SK-N-SH (cell line): ENCODE results near the gene NHLRC2. TPM values are rescaled to one million over a fixed set of nuclear protein-coding genes. Genes with fewer than 3 reads are reported as not detected.

ENCODE experiments used
- CTCF ChIA-PET: fragments of 300-600, 350-600 bp; formaldehyde crosslinking; extraction: SDS; loops from one replicate; lab custom pipeline; 2021; lab: Yijun Ruan, JAX
- POLR2A ChIA-PET: fragments of 350-600 bp; sonication (Branson Sonifier 250); formaldehyde crosslinking; extraction: SDS; loops from one replicate; lab custom pipeline; 2020; ENCODE audit warnings: antibody characterized with exemption, inconsistent platforms; lab: Yijun Ruan, JAX
- DNase-seq: peaks from one replicate; pipeline ENCODE4 v3.0.0; 2012
- H2AFZ ChIP-seq: fragments of 200-600 bp; sonication (generic); 2 replicates; pipeline ENCODE4 v1.8.1; 2016; ENCODE audit warnings: antibody characterized with exemption, mild to moderate bottlenecking, low read depth
- H3F3A ChIP-seq: fragments of 200-600 bp; sonication (generic); replicated peaks from 2 replicates; pipeline ENCODE3; 2016; ENCODE audit warnings: antibody characterized with exemption, mild to moderate bottlenecking; ENCODE audit not compliant: insufficient read depth
- H3K27ac ChIP-seq, 2 experiments: fragments of 200-500 bp in 1 of 2; fragments of 200-600 bp in 1 of 2; sonication (Bioruptor generic) in 1 of 2; sonication (generic), shearing (Covaris generic) in 1 of 2; 2 replicates each; pipeline versions ENCODE4 v1.5.1 to v1.6.1; 2014 to 2016; ENCODE audit warnings: low read depth in 2 of 2, inconsistent platforms in 1 of 2, low read length in 1 of 2, mild to moderate bottlenecking in 1 of 2, mixed read lengths in 1 of 2
- H3K27me3 ChIP-seq: fragments of 200-600 bp; sonication (generic), shearing (Covaris generic); 2 replicates; pipeline ENCODE4 v1.6.1; 2016; ENCODE audit warnings: mixed run types; ENCODE audit not compliant: insufficient read depth
- H3K36me3 ChIP-seq, 2 experiments: fragments of 200-500 bp in 1 of 2; fragments of 200-600 bp in 1 of 2; sonication (Bioruptor generic) in 1 of 2; sonication (generic) in 1 of 2; replicated peaks in 1 of 2; 2 replicates each; pipeline versions ENCODE3 to v1.5.1; 2014 to 2016; ENCODE audit warnings: low read length in 1 of 2, mild to moderate bottlenecking in 1 of 2; ENCODE audit not compliant: insufficient read depth in 2 of 2, control insufficient read depth in 1 of 2
- H3K4me1 ChIP-seq, 2 experiments: fragments of 200-500 bp in 1 of 2; fragments of 200-600 bp in 1 of 2; sonication (Bioruptor generic) in 1 of 2; sonication (generic), shearing (Covaris generic) in 1 of 2; 2 replicates each; pipeline versions ENCODE4 v1.5.1 to v1.6.1; 2014 to 2016; ENCODE audit warnings: low read depth in 1 of 2, low read length in 1 of 2, mixed run types in 1 of 2; ENCODE audit not compliant: insufficient read depth in 2 of 2, control insufficient read depth in 1 of 2
- H3K4me2 ChIP-seq: fragments of 200-600 bp; sonication (generic), shearing (Covaris generic); 2 replicates; pipeline ENCODE4 v1.6.1; 2017; ENCODE audit warnings: mixed run types
- H3K4me3 ChIP-seq, 2 experiments: fragments of 200-500 bp in 1 of 2; fragments of 200-600 bp in 1 of 2; sonication (Bioruptor generic) in 1 of 2; sonication (generic), shearing (Covaris generic) in 1 of 2; 2 replicates each; pipeline versions ENCODE4 v1.5.1 to v1.8.1; 2014 to 2016; ENCODE audit warnings: low read depth in 2 of 2, inconsistent platforms in 1 of 2, low read length in 1 of 2, mild to moderate bottlenecking in 1 of 2, mixed read lengths in 1 of 2, moderate library complexity in 1 of 2
- H3K79me2 ChIP-seq: fragments of 200-600 bp; sonication (generic); 2 replicates; pipeline ENCODE4 v1.8.1; 2017; ENCODE audit warnings: mild to moderate bottlenecking; ENCODE audit not compliant: insufficient read depth
- H3K9ac ChIP-seq: fragments of 200-600 bp; sonication (generic); 2 replicates; pipeline ENCODE4 v1.6.1; 2017; ENCODE audit warnings: mixed run types
- H3K9me2 ChIP-seq: fragments of 200-600 bp; sonication (generic); 2 replicates; pipeline ENCODE4 v1.6.1; 2017; ENCODE audit warnings: mixed run types
- H3K9me3 ChIP-seq: fragments of 200-600 bp; sonication (generic); 2 replicates; pipeline ENCODE4 v1.6.1; 2017; ENCODE audit warnings: mixed run types, mild to moderate bottlenecking, moderate library complexity
- H4K20me1 ChIP-seq: fragments of 200-600 bp; sonication (generic); 2 replicates; pipeline ENCODE4 v1.6.1; 2017; ENCODE audit warnings: mild to moderate bottlenecking, mixed run types; ENCODE audit not compliant: insufficient read depth
- GATA2 ChIP-seq: sonication (generic); formaldehyde crosslinking; IDR thresholded peaks from 2 replicates; pipeline ENCODE4 v1.5.0; 2020; ENCODE audit warnings: mild to moderate bottlenecking, missing genetic modification reagents
- IRF3 ChIP-seq: fragments of 150-350 bp; IDR thresholded peaks from 2 replicates; pipeline ENCODE4 v1.6.1; 2016; ENCODE audit warnings: mild to moderate bottlenecking, low read depth, low read length
- JUND ChIP-seq: IDR thresholded peaks from 2 replicates; pipeline ENCODE4 v1.4.0; 2012
- MAX ChIP-seq: IDR thresholded peaks from 2 replicates; pipeline ENCODE4 v1.4.0; 2012; ENCODE audit warnings: low read depth
- MXI1 ChIP-seq: IDR thresholded peaks from 2 replicates; pipeline ENCODE4 v1.6.1; 2012; ENCODE audit warnings: mild to moderate bottlenecking, low read depth, low read length, improper control_type of control experiment
- PBX3 ChIP-seq: IDR thresholded peaks from 2 replicates; pipeline ENCODE4; 2012
- RCOR1 ChIP-seq: fragments of 150-350 bp; IDR thresholded peaks from 2 replicates; pipeline ENCODE4 v1.6.1; 2017; ENCODE audit warnings: antibody characterized with exemption, low read length
- RFX5 ChIP-seq: IDR thresholded peaks from 2 replicates; pipeline ENCODE4 v1.6.1; 2012; ENCODE audit warnings: mild to moderate bottlenecking, improper control_type of control experiment, low read length
- RXRA ChIP-seq: IDR thresholded peaks from 2 replicates; pipeline ENCODE4 v1.4.0; 2012; ENCODE audit warnings: low read depth, mild to moderate bottlenecking, borderline replicate concordance
- TEAD4 ChIP-seq: IDR thresholded peaks from 2 replicates; pipeline ENCODE4 v1.4.0; 2012; ENCODE audit warnings: mild to moderate bottlenecking, borderline replicate concordance; ENCODE audit not compliant: insufficient read depth
- USF1 ChIP-seq: IDR thresholded peaks from 2 replicates; pipeline ENCODE4 v1.4.0; 2012; ENCODE audit warnings: low read depth, borderline replicate concordance
- USF2 ChIP-seq: fragments of 150-350 bp; IDR thresholded peaks from 2 replicates; pipeline ENCODE4 v1.6.1; 2017; ENCODE audit warnings: antibody characterized with exemption, low read length, low read depth, borderline replicate concordance
- WGBS: methylation state at CpG from one replicate; pipeline ENCODE4 v1.1.6; 2017; ENCODE audit warnings: low lambda C conversion rate; 5-methylcytosine and 5-hydroxymethylcytosine counted together
- polyA plus RNA-seq, 3 experiments: library from polyadenylated mRNA; depleted of rRNA; stranded (reverse); fragments of >200 nt; gene quantifications; 2 replicates each; pipeline ENCODE4 v1.2.3, GENCODE V29; 2012

The NHLRC2 gene
- polyA plus RNA-seq, 1 of the 3 experiments (the other 2 are of a cell fraction) = 2.8 TPM

- no peaks in the 10 kb centered on the region for H3K9me2 ChIP-seq
- peaks cover 0 to 10% of the 10 kb centered on the region in 2 experiments; a peak in 3 of 4 replicates for H3K4me1 ChIP-seq
- WGBS = 56% methylated on average over 1 of the region's 1 CpG
- no peaks in the 10 kb centered on the region for H3K27me3 ChIP-seq
- H3K79me2 ChIP-seq = no peaks in the 10 kb centered on the region
- no peaks in the 10 kb centered on the region for H4K20me1 ChIP-seq
- no peak overlapping the region for H3K27ac ChIP-seq
- no peaks in the 10 kb centered on the region for H3F3A ChIP-seq
- H3K9me3 ChIP-seq = no peaks in the 10 kb centered on the region
- H3K4me2 ChIP-seq = no peak overlapping the region
- no peak overlapping the region for H3K9ac ChIP-seq
- DNase-seq = no peak
- TF ChIP-seq RFX5 = no peak
- TF ChIP-seq, all 33 proteins: peak for 0
- no peaks in the 10 kb centered on the region for H3K36me3 ChIP-seq
- POLR2A ChIA-PET = no interaction called here
- no peak overlapping the region for H3K4me3 ChIP-seq
- CTCF ChIA-PET = interaction anchor here (0.7 kb wide), 1 partner anchor 30 kb away, joined by 3 read pairs; no protein-coding TSS in a partner anchor
- no peak overlapping the region for H2AFZ ChIP-seq
These were observed 69.7 kb downstream of the NHLRC2 start for GRCh38 chr10:113924186-113924585.

GRCh38 chr10:113924664-113925063 is 70.2 kb downstream of the NHLRC2 start:
- no peaks in the 10 kb centered on the region for H3F3A ChIP-seq
- H4K20me1 ChIP-seq = no peaks in the 10 kb centered on the region
- no peak overlapping the region for H3K4me3 ChIP-seq
- no peak overlapping the region for H2AFZ ChIP-seq
- CTCF ChIA-PET = interaction anchor here (0.7 kb wide), 1 partner anchor 31 kb away, joined by 3 read pairs; no protein-coding TSS in a partner anchor
- H3K36me3 ChIP-seq = no peaks in the 10 kb centered on the region
- H3K9me2 ChIP-seq = no peaks in the 10 kb centered on the region
- H3K27me3 ChIP-seq = no peaks in the 10 kb centered on the region
- WGBS = 78% methylated on average over 4 of the region's 4 CpGs
- no peak for TF ChIP-seq JUND
- no peak for TF ChIP-seq USF2
- no peak for TF ChIP-seq RCOR1
- TF ChIP-seq GATA2 (CRISPR knock-in tag) = no peak
- no peak for TF ChIP-seq MXI1
- no peak for TF ChIP-seq MAX
- no peak for TF ChIP-seq IRF3
- no peak for TF ChIP-seq USF1
- no peak for TF ChIP-seq PBX3
- TF ChIP-seq TEAD4 = no peak
- TF ChIP-seq RXRA = no peak
- H3K79me2 ChIP-seq = no peaks in the 10 kb centered on the region
- no peak overlapping the region for H3K27ac ChIP-seq
- H3K9ac ChIP-seq = no peak overlapping the region
- no peak overlapping the region for H3K4me2 ChIP-seq
- no peak for DNase-seq
- no peaks in the 10 kb centered on the region for H3K9me3 ChIP-seq
- peaks cover 0 to 9% of the 10 kb centered on the region in 2 experiments; a peak in 3 of 4 replicates for H3K4me1 ChIP-seq
- POLR2A ChIA-PET = no interaction called here
